ENCODE data around the gene DPT. TPM values are rescaled to one million over a fixed set of nuclear protein-coding genes. Genes with fewer than 3 reads are reported as not detected.
"Not testable (repeated sequence)": the region's sequence is repeated elsewhere in the genome, so short reads cannot be mapped to it uniquely, and the experiment has no call there.

DPT gene
- total RNA-seq, 1 donor from 2014 or later: 1.4 TPM

- H3K27ac Mint-ChIP-seq (ENCODE audit: unreplicated experiment): no peak overlapping the region
- DNase-seq (ENCODE audit: extremely low spot score, unreplicated experiment): no peak
- no peak for TF ChIP-seq CTCF (IDR thresholded peaks at IDR 0.05)
- peaks cover 3% of the 10 kb centered on the region for H3K27me3 Mint-ChIP-seq (ENCODE audit: unreplicated experiment)
- H3K4me3 Mint-ChIP-seq (ENCODE audit: unreplicated experiment): no peak overlapping the region
- H3K9me3 Mint-ChIP-seq (ENCODE audit: unreplicated experiment): no peaks in the 10 kb centered on the region
- H3K4me1 Mint-ChIP-seq (ENCODE audit: unreplicated experiment): peaks cover 4% of the 10 kb centered on the region
- H3K36me3 Mint-ChIP-seq (ENCODE audit: unreplicated experiment): no peaks in the 10 kb centered on the region
Measured at GRCh38 chr1:168771104-168771630, 42.2 kb upstream of the DPT start.

GRCh38 chr1:168769893-168770292 lies 40.9 kb upstream of the DPT start:
- H3K36me3 Mint-ChIP-seq (ENCODE audit: unreplicated experiment); H3K27ac Mint-ChIP-seq (ENCODE audit: unreplicated experiment); H3K9me3 Mint-ChIP-seq (ENCODE audit: unreplicated experiment); H3K4me1 Mint-ChIP-seq (ENCODE audit: unreplicated experiment); DNase-seq (ENCODE audit: extremely low spot score, unreplicated experiment); H3K27me3 Mint-ChIP-seq (ENCODE audit: unreplicated experiment); H3K4me3 Mint-ChIP-seq (ENCODE audit: unreplicated experiment): not testable (repeated sequence)

- Mint-ChIP-seq H3K27ac (ENCODE audit: unreplicated experiment) (no peak overlapping the region), H3K36me3 (ENCODE audit: unreplicated experiment) (no peaks in the 10 kb centered on the region), H3K4me3 (ENCODE audit: unreplicated experiment) (no peak overlapping the region), H3K9me3 (ENCODE audit: unreplicated experiment) (no peaks in the 10 kb centered on the region), H3K27me3 (ENCODE audit: unreplicated experiment) (peaks cover 7% of the 10 kb centered on the region), H3K4me1 (ENCODE audit: unreplicated experiment) (peaks cover 4% of the 10 kb centered on the region)
- no peak for TF ChIP-seq CTCF (IDR thresholded peaks at IDR 0.05)
- no peak for DNase-seq (ENCODE audit: extremely low spot score, unreplicated experiment)
Measured at GRCh38 chr1:168767894-168768584, 39.0 kb upstream of the DPT start.

- peaks cover 4% of the 10 kb centered on the region for H3K4me1 Mint-ChIP-seq (ENCODE audit: unreplicated experiment)
- TF ChIP-seq CTCF (IDR thresholded peaks at IDR 0.05): no peak
- DNase-seq (ENCODE audit: extremely low spot score, unreplicated experiment): no peak
- no peak overlapping the region for H3K4me3 Mint-ChIP-seq (ENCODE audit: unreplicated experiment)
- no peak overlapping the region for H3K27ac Mint-ChIP-seq (ENCODE audit: unreplicated experiment)
- H3K36me3 Mint-ChIP-seq (ENCODE audit: unreplicated experiment): no peaks in the 10 kb centered on the region
- H3K9me3 Mint-ChIP-seq (ENCODE audit: unreplicated experiment): no peaks in the 10 kb centered on the region
- H3K27me3 Mint-ChIP-seq (ENCODE audit: unreplicated experiment): peaks cover 7% of the 10 kb centered on the region
Measured at GRCh38 chr1:168766568-168766967, 37.6 kb upstream of the DPT start.

- H3K36me3 Mint-ChIP-seq (ENCODE audit: unreplicated experiment): no peaks in the 10 kb centered on the region
- H3K4me1 Mint-ChIP-seq (ENCODE audit: unreplicated experiment): peaks cover 2% of the 10 kb centered on the region
- no peaks in the 10 kb centered on the region for H3K9me3 Mint-ChIP-seq (ENCODE audit: unreplicated experiment)
- no peak overlapping the region for H3K27ac Mint-ChIP-seq (ENCODE audit: unreplicated experiment)
- no peak for DNase-seq (ENCODE audit: extremely low spot score, unreplicated experiment)
- TF ChIP-seq CTCF (IDR thresholded peaks at IDR 0.05): no peak
- no peak overlapping the region for H3K4me3 Mint-ChIP-seq (ENCODE audit: unreplicated experiment)
- peaks cover 7% of the 10 kb centered on the region for H3K27me3 Mint-ChIP-seq (ENCODE audit: unreplicated experiment)
Measured at GRCh38 chr1:168763031-168763430, 34.0 kb upstream of the DPT start.

All from osteocyte (in vitro differentiated cells).